Bone marrow (tissue), 2 donors: ENCODE data around the gene CRTAP.
"Not testable (repeated sequence)": the region's sequence is repeated elsewhere in the genome, so short reads cannot be mapped to it uniquely, and the experiment has no call there.

ENCODE experiments used
- DNase-seq, 2 donors: peaks; one replicate each; lab custom pipeline; 2025; lab: John Stamatoyannopoulos, UW

CRTAP gene

GRCh38 chr3:33141006-33141405, 27.2 kb downstream of the CRTAP start:
- DNase-seq: no peak

GRCh38 chr3:33144433-33144832, 30.6 kb downstream of the CRTAP start:
- no peak for DNase-seq

GRCh38 chr3:33145221-33145900, 31.5 kb downstream of the CRTAP start:
- no peak for DNase-seq

GRCh38 chr3:33145901-33146580, 32.2 kb downstream of the CRTAP start:
- DNase-seq: no peak

- DNase-seq: no peak
Measured at GRCh38 chr3:33146791-33147445, 33.1 kb downstream of the CRTAP start.

- peak in 1 of 2 donors; percentile 13 for DNase-seq
Measured at GRCh38 chr3:33149342-33149741, 35.5 kb downstream of the CRTAP start.

GRCh38 chr3:33152363-33153360, 38.8 kb downstream of the CRTAP start:
- no peak for DNase-seq

GRCh38 chr3:33153782-33154181, 40.0 kb downstream of the CRTAP start:
- DNase-seq: no peak

GRCh38 chr3:33155301-33155700, 41.5 kb downstream of the CRTAP start:
- DNase-seq: no peak

GRCh38 chr3:33159234-33159633, 45.4 kb downstream of the CRTAP start:
- no peak for DNase-seq

- no peak for DNase-seq
Measured at GRCh38 chr3:33159981-33160380, 46.2 kb downstream of the CRTAP start.

GRCh38 chr3:33162621-33163020, 48.8 kb downstream of the CRTAP start:
- not testable (repeated sequence) for DNase-seq

GRCh38 chr3:33165372-33165771, 51.6 kb downstream of the CRTAP start:
- DNase-seq: no peak

- DNase-seq: no peak
Measured at GRCh38 chr3:33166095-33166494, 52.3 kb downstream of the CRTAP start.

- no peak for DNase-seq
Measured at GRCh38 chr3:33167284-33167683, 53.5 kb downstream of the CRTAP start.

GRCh38 chr3:33167716-33168336, 54.0 kb downstream of the CRTAP start:
- no peak for DNase-seq

GRCh38 chr3:33170531-33170930, 56.7 kb downstream of the CRTAP start:
- DNase-seq: no peak

GRCh38 chr3:33171580-33171979, 57.8 kb downstream of the CRTAP start:
- no peak for DNase-seq

GRCh38 chr3:33173103-33173502, 59.3 kb downstream of the CRTAP start:
- DNase-seq: no peak

GRCh38 chr3:33173672-33174071, 59.9 kb downstream of the CRTAP start:
- no peak for DNase-seq

- no peak for DNase-seq
Measured at GRCh38 chr3:33174095-33174494, 60.3 kb downstream of the CRTAP start.
